ENCODE results near the gene TSPAN4. TPM values are rescaled to one million over a fixed set of nuclear protein-coding genes. Genes with fewer than 3 reads are reported as not detected.

Gene TSPAN4
- polyA plus RNA-seq, 3 donors = 52.6 to 75.5 (median 63.1) TPM

GRCh38 chr11:844693-845644 is 2.3 kb downstream of the TSPAN4 start:
- Histone ChIP-seq H4K20me1 (ENCODE audit: insufficient read depth, low read length) (peaks cover 69% of the 10 kb centered on the region), H3K9me3 (replicated peaks in 1 of 2; ENCODE audit: control insufficient read depth in 1 of 2, insufficient read depth in 1 of 2, low read length in 2 of 2) (no peaks in the 10 kb centered on the region), H3K4me2 (replicated peaks; ENCODE audit: extremely low read depth, low read length, poor library complexity, severe bottlenecking) (peak overlapping the region; percentile 88), H3K4me1 (ENCODE audit: control insufficient read depth in 1 of 2, insufficient read depth in 2 of 2, low read length in 2 of 2) (peaks cover 52 to 81% of the 10 kb centered on the region in 2 donors), H3K27ac (ENCODE audit: low read depth in 1 of 2, low read length in 2 of 2) (peak overlapping the region in 1 of 2 donors; percentile 93), H3K9ac (ENCODE audit: insufficient read depth, low read length, poor library complexity, severe bottlenecking) (peak overlapping the region; percentile 95), H3K4me3 (replicated peaks in 1 of 3; ENCODE audit: low read depth in 2 of 3, low read length in 3 of 3) (peak overlapping the region in 2 of 3 experiments; percentile 92 to 94), H3K79me2 (ENCODE audit: insufficient read depth, low read length) (peaks cover 23% of the 10 kb centered on the region), H3K27me3 (ENCODE audit: control insufficient read depth in 2 of 2, insufficient read depth in 2 of 2, low read length in 2 of 2) (peaks cover 6 to 14% of the 10 kb centered on the region in 2 donors), H2AFZ (ENCODE audit: insufficient read depth, low read depth, low read length, poor library complexity, severe bottlenecking) (no peak overlapping the region), H3K36me3 (replicated peaks in 1 of 2; ENCODE audit: control insufficient read depth in 1 of 2, insufficient read depth in 2 of 2, low read length in 2 of 2) (peaks cover 4 to 6% of the 10 kb centered on the region in 2 donors)
- no peak for TF ChIP-seq CTCF (IDR thresholded peaks at IDR 0.05)
- intact Hi-C loops (cut with micrococcal nuclease) = loop anchor here (5.0 kb wide), 3 partner anchors 38 to 82 kb away; partner anchors contain the start of genes AP2A2 (in 1 of the 2), PIDD1 (in 1 of the 2) and RPLP2 (in 1 of the 2)
- Mint-ChIP-seq H3K27me3 (ENCODE audit: low read depth in 3 of 3) (peaks cover 10 to 31% (median 20%) of the 10 kb centered on the region in 3 donors), H3K36me3 (peaks cover 9 to 10% of the 10 kb centered on the region in 2 donors), H3K9me3 (peaks cover 0 to 3% (median 0%) of the 10 kb centered on the region in 7 donors), H3K4me1 (peaks cover 49% of the 10 kb centered on the region), H3K4me3 (peak overlapping the region; percentile 74 to 81), H3K27ac (peak overlapping the region; percentile 57 to 88 (median 78))
- WGBS (ENCODE audit: insufficient coverage) = 43% methylated on average over 14 of the region's 31 CpGs
- peak; percentile 65 to 83 (median 80) for DNase-seq

- TF ChIP-seq CTCF (IDR thresholded peaks at IDR 0.05) = no peak
- DNase-seq = no peak
- H3K79me2 ChIP-seq (ENCODE audit: insufficient read depth, low read length) = peaks cover 13% of the 10 kb centered on the region
- H3K27me3 ChIP-seq (ENCODE audit: control insufficient read depth in 2 of 2, insufficient read depth in 2 of 2, low read length in 2 of 2) = peaks cover 6 to 24% of the 10 kb centered on the region in 2 donors
- H3K27ac Mint-ChIP-seq = peak overlapping the region in 2 of 7 donors; percentile 30 to 41
- H3K4me2 ChIP-seq (replicated peaks; ENCODE audit: extremely low read depth, low read length, poor library complexity, severe bottlenecking) = no peak overlapping the region
- H3K27ac ChIP-seq (ENCODE audit: low read depth in 1 of 2, low read length in 2 of 2) = no peak overlapping the region
- 48% methylated on average over 8 of the region's 8 CpGs for WGBS (ENCODE audit: insufficient coverage)
- no peak overlapping the region for H3K4me3 ChIP-seq (replicated peaks in 1 of 3; ENCODE audit: low read depth in 2 of 3, low read length in 3 of 3)
- H3K9me3 Mint-ChIP-seq = peaks cover 0 to 3% (median 0%) of the 10 kb centered on the region in 7 donors
- no peaks in the 10 kb centered on the region for H3K9me3 ChIP-seq (replicated peaks in 1 of 2; ENCODE audit: control insufficient read depth in 1 of 2, insufficient read depth in 1 of 2, low read length in 2 of 2)
- H4K20me1 ChIP-seq (ENCODE audit: insufficient read depth, low read length) = peaks cover 69% of the 10 kb centered on the region
- H3K4me1 ChIP-seq (ENCODE audit: control insufficient read depth in 1 of 2, insufficient read depth in 2 of 2, low read length in 2 of 2) = peaks cover 47 to 71% of the 10 kb centered on the region in 2 donors
- intact Hi-C loops (cut with micrococcal nuclease) = loop anchor here (5.0 kb wide), 2 partner anchors 71 to 81 kb away; partner anchors contain the start of gene AP2A2 (in 1 of the 2)
- H3K36me3 Mint-ChIP-seq = peaks cover 2 to 3% of the 10 kb centered on the region in 2 donors
- peaks cover 39% of the 10 kb centered on the region for H3K4me1 Mint-ChIP-seq
- H3K27me3 Mint-ChIP-seq (ENCODE audit: low read depth in 3 of 3) = peaks cover 10 to 41% (median 28%) of the 10 kb centered on the region in 3 donors
- H3K4me3 Mint-ChIP-seq = no peak overlapping the region
- H3K9ac ChIP-seq (ENCODE audit: insufficient read depth, low read length, poor library complexity, severe bottlenecking) = no peak overlapping the region
- no peak overlapping the region for H2AFZ ChIP-seq (ENCODE audit: insufficient read depth, low read depth, low read length, poor library complexity, severe bottlenecking)
- no peaks in the 10 kb centered on the region for H3K36me3 ChIP-seq (replicated peaks in 1 of 2; ENCODE audit: control insufficient read depth in 1 of 2, insufficient read depth in 2 of 2, low read length in 2 of 2)
Observed at GRCh38 chr11:845872-846495, 3.3 kb downstream of the TSPAN4 start.

All from CD14-positive monocyte (primary cell).